HG02981 (cell line): Measurements from ENCODE around the gene TUSC2.

ENCODE experiments used
- ATAC-seq: cut with Tn5 transposase; IDR thresholded peaks from one replicate; pipeline ENCODE4 v1.9.1; 2021; ENCODE audit warnings: mild to moderate bottlenecking, moderate library complexity; ENCODE audit not compliant: unreplicated experiment

The TUSC2 gene, protein sequence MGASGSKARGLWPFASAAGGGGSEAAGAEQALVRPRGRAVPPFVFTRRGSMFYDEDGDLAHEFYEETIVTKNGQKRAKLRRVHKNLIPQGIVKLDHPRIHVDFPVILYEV

GRCh38 chr3:50327943-50328691, at the start of gene TUSC2:
TSS of gene TUSC2 (minus strand) at chr3:50328223. CDS start at chr3:50328099, 124 bp downstream.
- ATAC-seq, result peak; percentile 79

DNA sequence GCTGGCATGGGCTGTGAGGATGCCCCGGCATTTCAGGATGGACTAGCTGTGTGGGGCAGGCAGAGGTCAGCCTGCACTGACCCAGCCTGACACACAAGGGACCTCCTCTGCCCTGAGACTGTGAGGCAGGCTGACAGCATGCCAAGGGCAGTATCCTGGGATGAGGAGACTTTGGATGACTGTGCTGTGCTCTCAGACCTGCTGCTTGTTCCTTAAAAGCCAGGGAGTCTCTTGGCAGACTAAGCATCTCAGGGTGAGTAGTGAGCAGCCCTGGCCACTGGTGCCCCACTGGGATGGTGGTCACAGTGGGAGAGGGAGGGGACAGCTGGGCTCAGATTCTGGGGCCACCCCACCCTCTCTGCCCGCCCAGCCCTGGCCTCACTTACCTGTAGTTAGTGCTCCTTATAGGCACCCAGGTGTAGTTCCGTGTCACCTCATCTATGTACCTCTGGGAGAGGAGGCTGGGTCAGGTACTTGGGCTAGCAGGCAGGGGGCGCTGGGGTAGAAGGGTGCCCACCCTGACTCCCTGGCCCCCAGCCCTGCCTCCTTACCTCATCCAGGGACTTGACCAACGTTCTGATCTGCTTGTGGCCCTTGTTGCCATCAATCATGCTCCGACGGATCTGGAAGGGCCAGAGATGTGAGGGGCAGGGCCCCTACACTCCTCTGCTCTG, 47.4 kb upstream of the TUSC2 start:
- no peak for ATAC-seq

DNA sequence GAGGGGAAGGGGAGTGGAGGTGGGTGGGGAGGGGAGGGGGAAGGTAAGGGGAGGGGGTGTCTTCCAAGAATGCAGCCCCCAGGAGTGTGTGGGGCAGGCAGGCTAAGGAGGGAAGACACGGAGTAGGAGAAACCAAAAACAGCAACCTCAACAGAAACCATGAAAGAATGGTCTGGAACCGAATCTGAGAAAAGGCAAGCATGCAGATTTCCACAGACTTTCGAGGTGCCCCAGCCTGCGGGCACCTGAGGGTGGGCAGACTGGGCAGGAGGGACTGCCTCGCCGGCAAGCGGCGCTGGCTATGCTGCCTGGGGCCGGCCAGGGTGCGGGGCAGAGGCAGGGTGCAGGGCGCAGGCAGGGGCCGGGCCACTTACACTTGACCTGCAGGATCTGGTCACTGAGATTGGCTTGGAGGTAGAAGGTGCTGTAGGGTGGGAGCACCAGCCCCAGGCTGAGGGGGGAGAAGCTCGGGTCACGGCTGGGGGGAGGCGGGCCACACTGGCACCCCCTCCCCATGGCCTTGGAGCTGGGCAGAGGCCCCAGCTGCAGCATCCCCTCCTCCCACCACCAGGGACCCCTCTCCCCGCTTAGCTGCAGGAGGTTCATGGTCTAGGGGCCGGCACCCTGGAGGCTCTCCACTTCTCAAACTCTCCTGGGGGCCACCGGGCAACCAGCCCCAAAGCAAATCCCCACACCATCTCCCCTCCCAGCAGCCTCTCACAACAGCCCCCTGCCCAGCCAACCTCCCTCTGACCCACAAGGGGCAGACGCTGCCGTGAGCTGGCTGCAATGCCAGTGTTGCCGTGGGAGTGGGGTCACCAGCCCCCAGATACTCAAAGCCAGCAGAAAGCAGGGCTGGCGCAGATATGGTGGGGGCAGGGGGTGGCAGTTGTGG, 46.6 kb upstream of the TUSC2 start:
- no peak for ATAC-seq

GRCh38 chr3:50373146-50374051, 45.4 kb upstream of the TUSC2 start:
- no peak for ATAC-seq

DNA sequence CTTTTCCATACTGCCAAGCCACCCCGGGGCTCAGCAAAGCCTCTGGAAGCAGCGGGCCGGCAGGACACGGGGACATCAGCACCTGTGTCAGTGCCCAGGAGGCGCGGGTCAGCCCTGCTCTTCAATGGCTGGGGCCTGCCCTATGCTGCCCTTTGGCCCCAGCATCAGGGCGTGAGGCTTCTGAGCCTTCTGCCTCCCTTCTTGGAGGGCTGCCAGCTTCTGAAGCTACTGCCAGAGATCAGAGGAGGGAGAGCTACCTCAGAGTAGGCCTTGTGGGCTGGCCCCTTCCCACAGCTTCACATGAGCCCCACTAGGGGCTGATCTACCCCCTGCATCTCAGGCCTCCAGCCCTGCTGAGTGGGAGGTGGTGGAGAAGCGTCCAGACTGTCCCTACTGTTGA, 44.3 kb upstream of the TUSC2 start:
- no peak for ATAC-seq

- no peak for ATAC-seq
Observed at GRCh38 chr3:50371133-50371685, 43.2 kb upstream of the TUSC2 start.

- no peak for ATAC-seq
Observed at GRCh38 chr3:50370594-50370993, 42.6 kb upstream of the TUSC2 start.

DNA sequence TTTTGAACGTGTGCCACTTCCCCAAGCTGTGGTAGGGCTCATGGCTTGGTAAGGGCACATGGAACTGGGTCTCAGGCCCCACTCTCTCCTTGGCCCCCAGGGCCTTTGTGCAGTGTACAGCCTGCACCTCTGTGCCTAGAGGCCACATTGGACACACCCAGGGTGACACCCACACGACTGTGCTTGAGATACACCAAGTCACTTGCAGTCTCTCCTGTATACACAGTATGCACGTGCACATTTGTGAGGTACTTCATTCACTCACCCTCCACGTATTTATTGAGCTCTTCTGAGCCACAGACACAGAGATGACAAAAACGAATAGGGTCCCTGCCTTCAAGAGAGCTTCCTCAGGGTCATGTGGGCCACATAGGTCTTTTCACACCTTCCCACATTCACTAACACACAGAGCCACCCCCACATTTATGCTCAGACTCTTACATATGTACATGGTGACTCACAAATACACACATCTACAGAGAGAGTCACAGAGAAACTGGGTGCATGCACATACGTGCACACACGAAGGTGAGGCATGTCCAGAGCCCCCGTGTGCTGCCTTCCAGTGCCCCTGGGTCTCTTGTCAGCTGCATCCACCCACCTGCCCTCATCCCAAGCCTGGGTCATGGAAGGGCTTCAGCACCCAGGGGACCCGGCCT, 41.1 kb upstream of the TUSC2 start:
- no peak for ATAC-seq

DNA sequence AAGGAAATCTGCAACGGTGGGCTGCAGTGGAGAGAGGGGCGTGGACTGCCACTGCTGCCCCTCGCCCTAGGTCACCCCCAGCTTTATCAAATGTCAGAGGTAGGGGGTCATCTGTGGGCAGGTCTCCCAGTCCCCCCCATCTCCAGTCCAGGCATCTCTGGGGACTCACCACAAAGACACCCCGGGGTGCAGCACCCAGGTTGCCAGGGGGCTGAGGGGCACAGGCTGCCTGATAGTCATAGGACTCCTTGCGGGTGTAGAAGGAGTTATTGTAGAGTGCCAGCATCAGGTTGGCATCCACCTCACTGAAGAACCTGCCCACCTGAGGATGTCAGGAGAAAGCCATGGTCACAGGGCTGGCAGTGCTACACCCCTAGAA, 37.8 kb upstream of the TUSC2 start:
- no peak for ATAC-seq

DNA sequence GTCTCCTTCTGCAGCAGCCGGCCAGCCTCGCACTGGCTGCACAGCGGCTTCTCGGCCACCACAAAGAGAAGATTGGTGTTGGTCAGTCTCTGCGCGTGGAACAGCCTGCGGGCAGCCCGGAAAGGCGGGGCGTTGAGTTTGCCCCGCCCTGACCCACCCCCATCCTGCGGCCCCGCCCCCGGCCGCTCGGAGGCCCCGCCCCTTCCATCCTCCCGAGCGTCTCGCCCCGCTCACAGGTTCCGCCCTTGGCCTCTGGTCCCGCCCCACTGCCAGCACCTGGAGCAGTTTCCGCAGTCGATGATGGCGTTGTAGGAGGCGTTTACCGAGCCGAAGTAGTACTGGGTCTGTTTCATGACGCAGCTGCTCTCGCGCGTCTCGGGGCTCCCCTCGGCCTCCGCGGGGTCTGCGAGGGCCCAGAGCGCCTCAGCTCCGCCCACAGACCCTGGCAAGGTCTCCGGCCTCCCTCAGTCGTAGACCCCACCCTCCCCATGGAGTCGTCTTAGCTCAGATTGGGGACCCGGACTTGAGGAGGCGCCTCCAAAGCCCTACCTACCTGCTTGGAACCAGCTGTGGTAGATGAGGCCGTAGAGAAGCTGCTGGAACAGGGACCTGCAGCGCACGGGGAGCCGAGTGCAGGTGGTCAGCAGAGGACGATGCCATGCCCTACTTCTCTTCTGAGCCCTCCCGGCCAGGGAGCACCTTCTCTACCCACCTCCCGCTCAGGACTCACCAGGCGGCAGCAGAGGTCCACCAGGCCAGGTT, 37.2 kb upstream of the TUSC2 start:
- peak; percentile 89 for ATAC-seq

GRCh38 chr3:50364573-50365079, 36.6 kb upstream of the TUSC2 start:
- no peak for ATAC-seq

DNA sequence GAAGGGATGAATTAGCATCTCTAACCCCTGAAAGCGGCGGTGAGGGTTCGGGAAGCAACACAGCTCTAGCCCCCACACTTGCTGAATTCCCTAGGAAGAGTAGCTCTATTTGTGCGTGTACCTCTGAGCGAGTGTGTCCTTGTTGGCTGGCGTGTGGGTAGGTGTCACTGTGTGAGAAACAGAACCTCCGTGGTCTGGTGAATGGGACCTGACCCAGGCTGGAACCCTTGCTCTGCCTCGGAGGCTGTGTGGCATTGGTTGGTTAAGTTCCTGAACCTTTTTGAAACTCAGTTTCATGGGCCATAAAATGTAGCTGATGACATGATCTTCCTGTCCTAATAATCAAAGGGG, 31.7 kb upstream of the TUSC2 start:
- ATAC-seq, result no peak

DNA sequence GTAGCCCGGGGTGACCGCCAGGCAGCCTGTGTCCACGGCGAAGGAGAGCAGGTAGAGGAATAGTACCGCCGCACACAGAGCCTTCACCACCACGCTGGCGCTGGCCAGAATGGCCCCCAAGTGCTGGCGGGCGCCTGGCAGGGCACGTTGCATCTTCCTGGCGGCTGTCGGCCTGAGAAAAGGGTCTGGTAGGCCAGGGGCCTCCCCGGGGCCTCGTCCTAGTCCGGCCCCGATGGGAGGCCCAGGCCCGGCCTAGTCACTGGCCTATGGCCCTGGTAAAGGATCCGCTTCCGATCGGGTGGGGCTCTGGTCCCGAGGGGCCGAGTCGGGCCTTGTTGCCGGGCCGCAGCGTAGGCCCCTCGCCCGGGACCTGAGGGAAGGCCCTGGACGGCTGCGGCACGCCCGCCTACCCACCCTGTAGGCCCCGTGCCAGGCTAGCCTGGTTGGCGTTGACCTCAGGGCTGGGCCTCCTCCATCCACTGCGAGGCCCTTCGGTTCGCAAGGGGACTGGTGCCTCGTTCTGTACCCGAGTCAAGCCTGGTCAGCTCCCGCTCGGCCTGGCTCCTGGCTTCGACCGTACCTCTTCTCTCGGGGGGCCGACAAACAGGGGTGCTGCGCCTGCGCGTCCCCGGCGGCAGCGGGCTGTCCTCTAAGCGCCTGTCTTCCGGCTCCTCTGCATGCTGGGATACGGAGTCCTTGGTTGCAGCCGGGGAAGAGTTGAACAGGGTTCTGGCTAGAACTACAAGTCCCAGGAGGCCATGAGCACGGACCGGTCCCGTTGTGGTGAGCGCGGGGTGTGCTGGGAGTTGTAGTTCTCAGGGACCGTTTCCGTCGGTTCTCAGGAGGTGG, 31.1 kb upstream of the TUSC2 start, which contains the start of gene TMEM115:
Gene TMEM115 (minus strand): TSS at position 611 of the 849 bp plus-strand sequence. CDS start 458 bp downstream, at position 153.
- peak; percentile 100 for ATAC-seq

GRCh38 chr3:50358355-50358910, 30.4 kb upstream of the TUSC2 start:
- no peak for ATAC-seq

DNA sequence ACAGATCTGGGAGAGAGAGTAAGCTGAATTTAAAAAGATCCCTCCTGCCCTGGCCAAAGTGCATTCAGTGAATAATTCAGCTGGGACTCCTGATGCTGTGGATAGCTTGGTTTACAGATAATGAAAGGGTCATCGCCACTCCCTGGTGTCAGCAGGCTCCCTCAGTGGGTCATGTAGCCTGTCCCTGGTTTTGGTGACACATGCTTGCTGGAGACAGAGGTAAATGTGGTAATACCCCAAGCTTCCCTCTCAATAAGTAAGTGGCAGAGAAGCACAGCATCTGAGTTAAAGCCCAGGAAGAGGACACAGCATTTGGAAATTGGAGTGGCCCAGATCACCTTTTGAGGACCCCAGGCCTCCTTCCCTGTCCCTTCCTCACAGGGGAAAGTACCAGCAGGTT, 29.5 kb upstream of the TUSC2 start:
- ATAC-seq, result no peak

DNA sequence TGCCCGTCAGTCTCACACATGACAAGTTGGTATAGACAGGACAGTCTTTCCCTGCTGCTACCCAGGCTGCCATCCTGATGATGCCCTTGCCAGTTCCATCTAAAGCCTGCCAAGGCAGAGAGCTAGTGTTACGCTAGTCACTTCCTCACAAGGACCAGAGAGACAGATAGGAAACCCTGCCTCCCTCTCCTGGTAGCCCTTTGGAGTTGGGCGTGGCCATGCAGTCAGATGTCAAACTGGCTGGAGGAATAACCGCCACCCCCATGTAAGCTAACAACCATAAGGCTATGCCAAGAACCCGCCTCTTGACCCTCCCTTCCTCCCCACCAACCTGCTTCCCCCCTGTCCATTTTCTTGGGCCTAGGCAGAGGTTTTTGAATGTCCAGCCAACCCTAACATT, 28.5 kb upstream of the TUSC2 start:
- ATAC-seq, result no peak

DNA sequence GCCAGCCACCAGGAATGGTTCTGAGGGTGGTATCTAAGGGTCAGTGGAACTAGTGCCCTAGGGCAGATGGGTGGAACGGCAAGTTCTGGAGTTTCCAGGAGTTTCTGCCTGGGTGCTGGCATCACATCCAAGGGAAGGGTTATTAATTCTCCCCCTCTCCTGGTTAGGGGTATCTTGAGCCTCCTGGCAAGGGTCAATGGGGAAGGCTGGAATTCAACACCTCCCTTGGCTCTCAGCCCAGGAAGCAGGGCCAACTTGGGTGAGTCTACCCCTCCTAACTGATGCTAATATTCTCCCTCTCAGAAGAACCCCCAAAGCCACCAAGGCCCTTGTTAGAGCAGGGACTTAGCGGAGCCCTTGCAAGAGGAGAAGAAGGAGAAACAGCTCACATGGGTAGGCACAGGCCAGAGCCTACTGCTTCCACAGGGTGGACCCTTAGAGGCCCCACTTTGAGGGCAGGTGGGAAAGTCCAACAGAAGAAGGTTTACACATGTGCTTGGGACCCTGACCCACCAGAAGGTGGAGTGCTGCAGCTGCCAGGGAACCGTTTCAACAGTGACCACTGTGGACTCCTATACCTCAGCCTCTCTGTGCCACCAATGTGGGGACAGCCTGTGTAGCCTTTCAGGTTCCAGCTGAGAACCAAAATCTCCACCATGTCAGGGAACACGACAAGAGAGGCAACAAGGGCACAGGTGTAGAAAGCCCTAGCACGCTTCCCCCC, 28.0 kb upstream of the TUSC2 start:
- no peak for ATAC-seq
